ENCODE results near the gene TFCP2.

Gene TFCP2

GRCh38 chr12:51152953-51153352, 20.0 kb downstream of the TFCP2 start:
- DNase-seq = no peak

GRCh38 chr12:51150777-51151176, 22.2 kb downstream of the TFCP2 start:
- DNase-seq = no peak

DNA sequence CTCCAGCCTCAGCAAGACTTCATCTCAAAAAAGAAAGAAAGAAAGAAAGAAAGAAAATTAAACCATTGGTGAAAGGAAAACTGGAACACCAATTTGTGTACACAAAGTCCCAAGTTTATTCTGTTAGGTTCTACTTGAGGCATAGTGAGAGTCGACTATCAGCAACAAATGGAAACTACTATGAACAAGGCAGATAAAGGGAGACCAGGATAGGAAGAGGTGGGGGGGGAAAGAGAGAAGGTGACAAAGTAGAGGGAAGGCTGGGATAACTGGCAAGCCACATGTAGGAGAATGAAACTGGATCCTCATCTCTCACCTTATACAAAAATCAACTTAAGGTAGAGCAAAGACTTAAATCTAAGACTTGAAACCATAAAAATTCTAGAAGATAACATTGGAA, 25.6 kb downstream of the TFCP2 start:
- no peak for DNase-seq

DNA sequence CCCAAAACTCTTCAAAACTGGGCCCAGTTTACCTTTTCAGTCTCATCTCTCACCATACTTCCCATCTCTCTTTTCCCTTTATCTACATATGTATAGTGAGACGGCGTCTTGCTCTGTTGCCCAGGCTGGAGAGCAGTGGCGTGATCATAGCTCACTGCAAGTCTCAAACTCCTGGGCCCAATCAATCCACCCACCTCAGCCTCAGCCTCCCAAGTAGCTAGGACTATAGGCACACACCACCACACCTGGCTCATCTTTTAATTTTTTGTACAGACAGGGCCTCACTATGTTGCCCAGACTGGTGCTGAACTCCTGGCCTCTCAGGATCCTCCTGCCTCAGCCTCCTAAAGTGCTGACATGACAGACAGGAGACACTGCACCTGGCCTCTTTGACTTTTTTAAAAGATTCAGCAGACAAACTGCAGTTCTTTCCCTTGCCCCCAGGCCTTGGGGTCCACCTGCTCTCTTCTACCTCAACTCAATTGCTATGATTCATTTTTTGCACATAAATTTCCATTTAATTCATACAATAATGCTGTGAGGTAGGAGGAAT, 33.6 kb downstream of the TFCP2 start:
- no peak for DNase-seq

DNA sequence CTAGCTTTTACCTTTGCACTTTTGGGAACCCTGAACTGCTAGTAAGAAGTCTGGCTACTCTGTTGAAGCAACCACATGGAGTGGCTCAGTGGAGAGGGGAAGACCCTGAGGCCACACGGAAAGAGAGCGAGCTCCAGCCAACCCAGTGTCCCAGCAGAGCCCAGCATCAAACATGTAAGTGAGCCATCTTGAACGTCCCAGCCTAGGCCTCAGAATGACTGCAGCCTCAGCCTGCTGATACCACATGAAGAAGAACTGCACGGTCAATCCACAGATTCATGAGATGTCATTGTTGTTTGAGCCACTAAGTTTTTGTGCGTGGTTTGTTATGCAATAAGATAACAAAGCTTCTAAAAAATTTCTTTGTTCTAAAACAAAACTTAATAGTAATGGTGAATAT, 40.2 kb downstream of the TFCP2 start:
- no peak for DNase-seq

GRCh38 chr12:51131745-51132521, 41.0 kb downstream of the TFCP2 start:
- no peak for DNase-seq

DNA sequence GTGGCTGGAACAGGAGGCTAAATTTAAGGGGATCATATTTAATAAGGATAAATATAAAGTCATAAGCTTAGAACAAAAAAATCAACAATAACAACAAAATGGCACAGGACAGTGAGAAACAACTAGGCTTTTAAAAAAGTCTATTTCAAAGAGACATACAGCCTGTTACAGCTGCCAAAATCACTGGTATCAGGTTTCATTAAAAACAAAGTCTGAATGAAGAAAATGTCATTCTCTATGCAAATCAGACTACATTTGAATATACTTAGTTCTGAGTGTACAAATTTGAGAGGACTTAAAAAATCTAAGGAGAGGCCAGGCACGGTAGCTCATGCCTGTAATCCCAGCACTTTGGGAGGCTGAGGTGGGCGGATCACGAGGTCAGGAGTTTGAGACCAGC, 44.0 kb downstream of the TFCP2 start:
- DNase-seq = no peak

DNA sequence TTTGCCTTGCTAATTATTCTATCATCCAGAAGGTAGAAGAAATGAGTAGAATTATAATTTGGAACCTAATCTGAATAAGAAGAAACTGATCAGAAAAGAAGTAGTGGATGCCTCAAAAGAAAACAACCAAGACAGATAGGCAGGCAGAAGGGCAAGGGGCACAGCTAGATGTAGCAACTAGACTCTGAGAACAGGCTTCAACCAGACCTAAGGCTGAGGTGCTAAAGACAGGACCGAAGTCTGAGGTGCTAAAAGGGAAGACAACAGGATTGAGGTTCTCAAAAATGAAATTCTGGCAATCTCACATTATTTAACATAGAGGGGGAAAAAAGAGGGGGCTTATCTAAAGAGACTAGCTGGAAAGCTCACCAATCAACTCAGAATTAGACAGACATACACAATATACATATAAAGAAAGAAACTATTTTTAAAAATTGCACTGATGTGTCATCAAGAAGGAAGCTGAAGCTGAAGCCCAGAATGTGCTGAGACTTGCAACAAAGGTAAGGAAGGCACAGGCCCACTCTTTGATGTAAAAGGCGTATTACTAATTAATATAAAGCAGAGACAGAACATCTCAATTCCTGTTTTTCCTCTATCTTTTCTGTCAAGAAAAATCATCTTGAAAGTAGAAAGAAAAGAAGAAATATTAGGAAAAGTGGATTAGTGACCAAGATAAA, 45.7 kb downstream of the TFCP2 start:
- DNase-seq = no peak

- no peak for DNase-seq
Observed at GRCh38 chr12:51126297-51126696, 46.6 kb downstream of the TFCP2 start.

GRCh38 chr12:51124504-51124903, 48.4 kb downstream of the TFCP2 start:
- no peak for DNase-seq

DNA sequence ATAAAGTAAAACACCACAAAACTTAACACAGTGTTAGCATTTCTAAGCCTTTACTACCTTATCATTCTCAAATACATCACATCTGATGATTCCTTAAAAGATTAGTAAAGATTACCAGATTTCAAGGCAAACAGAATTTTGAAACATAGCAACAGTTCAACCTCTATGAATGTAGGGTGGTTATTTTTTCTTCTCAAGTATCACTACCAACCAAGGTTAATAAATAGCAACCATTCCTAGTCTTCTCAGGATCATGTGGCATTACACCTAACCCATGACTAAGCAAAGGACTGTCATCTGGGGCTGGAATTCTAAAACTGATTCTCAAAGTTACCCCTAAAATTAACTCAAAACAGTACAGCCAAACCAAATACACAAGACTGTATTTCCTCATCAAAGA, 50.1 kb downstream of the TFCP2 start:
- no peak for DNase-seq

- DNase-seq = no peak
Observed at GRCh38 chr12:51118706-51119105, 54.2 kb downstream of the TFCP2 start.

DNA sequence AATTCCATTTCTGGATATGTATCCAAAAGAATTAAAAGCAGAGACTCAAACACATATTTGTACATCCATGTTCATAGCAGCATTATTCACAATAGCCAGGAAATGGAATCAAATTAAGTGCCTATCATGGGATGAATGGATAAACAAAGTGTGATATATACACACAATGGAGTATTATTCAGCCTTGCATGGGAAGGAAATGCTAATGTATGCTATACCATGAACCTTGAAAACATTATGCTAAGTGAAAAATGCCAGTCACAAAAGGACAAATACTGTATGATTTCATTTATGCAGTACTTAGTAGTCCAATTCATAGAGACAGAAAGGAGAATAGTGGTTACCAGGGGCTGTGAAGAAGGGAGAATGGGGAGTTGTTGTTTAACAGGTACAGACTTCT, 57.4 kb downstream of the TFCP2 start:
- DNase-seq = no peak

DNA sequence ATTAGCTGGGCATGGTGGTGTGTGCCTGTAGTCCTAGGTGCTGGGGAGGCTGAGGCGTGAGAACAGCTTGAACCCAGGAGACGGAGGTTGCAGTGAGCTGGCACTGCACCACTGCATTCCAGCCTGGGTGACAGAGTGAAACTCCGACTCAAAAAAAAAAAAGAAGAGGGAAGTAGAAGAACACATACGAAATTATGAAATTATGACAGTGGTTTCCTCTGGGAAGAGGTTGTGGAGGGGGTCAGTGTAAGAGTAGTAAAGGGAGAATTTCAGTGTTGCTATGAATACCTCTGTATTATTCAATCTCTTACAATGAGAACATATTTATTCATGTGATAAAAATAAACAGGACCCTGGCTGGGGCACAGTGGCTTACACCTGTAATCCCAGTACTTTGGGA, 64.8 kb downstream of the TFCP2 start:
- DNase-seq = no peak

GRCh38 chr12:51103977-51104376, 69.0 kb downstream of the TFCP2 start:
- DNase-seq = peak; percentile 45

DNA sequence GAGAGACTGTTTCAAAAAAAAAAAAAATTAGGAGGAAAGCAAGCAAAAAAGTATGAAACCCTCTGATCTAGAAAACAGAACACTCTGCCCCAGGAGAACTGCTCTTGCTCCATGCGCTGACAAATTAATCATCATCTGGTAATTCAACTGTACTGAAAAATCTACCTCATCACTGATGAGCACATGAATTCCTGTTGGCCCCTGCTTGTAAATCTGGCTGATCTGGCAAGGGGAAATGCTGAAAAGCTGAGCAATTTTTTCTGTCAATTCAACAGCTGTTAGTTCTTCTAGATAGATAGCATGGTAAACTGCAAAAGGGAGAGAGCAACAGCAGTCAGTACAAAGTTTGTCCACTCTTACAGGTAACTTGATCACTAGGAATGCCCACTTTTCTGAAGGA, 74.3 kb downstream of the TFCP2 start:
- DNase-seq = no peak

DNA sequence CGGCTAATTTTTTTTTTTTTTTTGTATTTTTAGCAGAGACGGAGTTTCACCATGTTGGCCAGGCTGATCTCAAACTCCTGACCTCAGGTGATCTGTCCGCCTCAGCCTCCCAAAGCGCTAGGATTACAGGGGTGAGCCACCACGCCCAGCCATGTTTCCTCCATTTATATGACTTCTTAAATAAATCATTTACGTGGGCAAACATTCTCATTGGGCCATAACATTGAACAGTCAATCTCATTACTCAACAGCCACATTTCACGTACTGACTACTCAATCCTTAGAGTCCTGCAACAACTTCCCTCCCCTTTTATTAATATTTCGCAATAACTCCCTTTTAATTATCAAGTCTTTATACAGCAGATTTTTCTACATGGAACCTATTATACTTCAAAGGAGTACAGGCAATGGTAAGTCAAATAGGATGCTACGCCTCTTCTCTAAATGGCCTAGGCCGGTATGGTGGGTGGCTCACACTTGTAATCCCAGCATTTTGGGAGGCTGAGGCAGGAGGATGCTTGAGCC, 82.2 kb downstream of the TFCP2 start:
- DNase-seq = no peak

- peak; percentile 53 for DNase-seq
Observed at GRCh38 chr12:51087818-51088217, 85.1 kb downstream of the TFCP2 start.

- no peak for DNase-seq
Observed at GRCh38 chr12:51086933-51087332, 86.0 kb downstream of the TFCP2 start.

DNA sequence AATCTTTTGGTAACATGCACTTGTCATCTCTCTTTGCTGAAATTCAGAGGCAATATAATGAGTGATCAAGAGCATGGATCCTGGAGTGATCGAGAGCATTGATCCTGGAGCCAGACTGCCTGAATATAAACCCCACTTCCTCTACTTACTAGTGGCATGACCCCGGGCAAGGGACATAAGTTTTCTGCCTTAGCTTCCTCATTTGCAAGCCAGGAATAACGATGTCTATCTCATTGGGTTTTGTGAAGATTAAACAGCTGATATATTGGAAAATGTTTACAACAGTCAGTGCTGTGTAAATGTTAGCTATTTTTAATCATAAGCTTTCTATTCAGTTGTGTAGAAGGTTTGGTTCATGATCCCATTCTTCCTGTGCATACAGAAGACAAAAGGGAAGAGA, 87.2 kb downstream of the TFCP2 start:
- no peak for DNase-seq

DNA sequence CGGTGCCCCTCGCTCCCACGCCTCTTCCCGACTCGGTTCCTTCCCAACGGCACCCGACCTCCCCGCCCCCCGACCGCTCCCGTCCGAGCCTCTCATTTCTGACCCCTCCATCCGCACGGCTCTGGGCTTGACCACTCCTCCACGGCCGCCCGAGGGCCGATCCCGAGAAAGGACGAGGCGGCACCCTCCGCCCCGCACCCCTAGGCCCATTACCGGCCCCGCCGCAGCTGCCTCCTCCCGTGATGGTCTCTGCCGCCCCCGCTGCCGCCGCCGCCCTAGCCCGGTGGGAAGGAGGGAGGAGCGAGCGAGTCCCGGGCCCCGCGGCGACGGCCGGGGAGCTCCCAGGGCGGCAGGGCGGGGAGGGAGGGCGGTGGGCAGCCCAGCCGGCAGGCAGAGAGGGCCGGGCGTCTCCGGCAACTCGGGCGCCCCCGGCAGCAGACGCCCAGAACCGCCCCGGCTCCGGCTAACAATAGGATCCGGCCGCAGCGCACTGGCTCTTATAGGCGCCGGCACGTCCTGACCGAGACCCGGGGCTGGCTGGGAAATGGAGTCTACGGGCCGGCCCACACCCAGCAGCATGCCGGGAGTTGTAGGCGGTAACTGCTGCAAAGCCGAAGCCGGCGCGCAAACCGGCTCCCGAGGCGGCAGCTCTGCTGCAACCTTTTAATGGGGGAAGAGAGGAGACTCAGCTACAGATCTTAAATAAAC, 89.7 kb downstream of the TFCP2 start, which contains the start of gene CSRNP2:
Gene CSRNP2, minus strand, starts transcription at position 471 of the 708 bp plus-strand sequence. CDS start 7,035 bp downstream, outside the sequence.
- peak; percentile 96 for DNase-seq

GRCh38 chr12:51082561-51083125, 90.3 kb downstream of the TFCP2 start:
- DNase-seq = peak; percentile 41

DNA sequence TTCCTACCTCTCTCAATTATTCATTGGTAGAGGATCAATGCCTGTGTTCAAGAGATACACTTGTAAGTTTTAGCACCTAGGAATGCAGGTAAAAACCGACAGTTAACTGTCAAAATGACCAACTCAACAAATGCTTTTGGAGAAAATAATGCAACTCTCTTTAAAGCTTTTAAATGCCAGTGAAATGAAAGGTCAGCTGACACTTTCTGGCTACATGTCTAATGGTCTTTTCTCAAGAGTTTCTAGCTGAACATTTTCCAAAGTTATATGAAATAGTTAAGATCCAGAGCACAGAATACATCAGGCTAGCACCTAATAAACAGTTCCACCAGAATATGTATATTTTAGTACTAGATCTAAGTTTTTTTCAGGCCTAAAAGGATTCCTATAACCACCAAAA, 91.5 kb downstream of the TFCP2 start:
- DNase-seq = no peak
